GM18526 (cell line): Measurements from ENCODE around the gene ACYP2.
A peak's percentile ranks its signal among the peaks of the same experiment; 100 is the strongest.

Experiments
- POLR2A ChIP-seq: IDR thresholded peaks from 3 replicates; pipeline ENCODE4 v1.6.1; 2011; ENCODE audit not compliant: insufficient read length; ENCODE audit errors: extremely low read depth

Gene ACYP2

GRCh38 chr2:54115284-54116137 lies at the start of gene ACYP2:
ACYP2 (plus strand) TSS chr2:54115615.
- peak; percentile 85 for TF ChIP-seq POLR2A

GRCh38 chr2:54065891-54066290 lies 49.5 kb upstream of the ACYP2 start:
- TF ChIP-seq POLR2A, result no peak

GRCh38 chr2:54067851-54068375 lies 47.5 kb upstream of the ACYP2 start:
- TF ChIP-seq POLR2A, result no peak

GRCh38 chr2:54073796-54074195 lies 41.6 kb upstream of the ACYP2 start:
- TF ChIP-seq POLR2A, result no peak

GRCh38 chr2:54074606-54075341 lies 40.6 kb upstream of the ACYP2 start:
- TF ChIP-seq POLR2A, result no peak

- no peak for TF ChIP-seq POLR2A
Observed at GRCh38 chr2:54076586-54076985, 38.8 kb upstream of the ACYP2 start.

- no peak for TF ChIP-seq POLR2A
Observed at GRCh38 chr2:54077088-54077900, 38.1 kb upstream of the ACYP2 start.

- TF ChIP-seq POLR2A, result no peak
Observed at GRCh38 chr2:54079331-54079730, 36.1 kb upstream of the ACYP2 start.

- no peak for TF ChIP-seq POLR2A
Observed at GRCh38 chr2:54081574-54081973, 33.8 kb upstream of the ACYP2 start.

GRCh38 chr2:54083021-54083420 lies 32.4 kb upstream of the ACYP2 start:
- TF ChIP-seq POLR2A, result no peak

- no peak for TF ChIP-seq POLR2A
Observed at GRCh38 chr2:54083445-54083844, 32.0 kb upstream of the ACYP2 start.

- no peak for TF ChIP-seq POLR2A
Observed at GRCh38 chr2:54084600-54084999, 30.8 kb upstream of the ACYP2 start.

GRCh38 chr2:54085069-54085468 lies 30.3 kb upstream of the ACYP2 start:
- TF ChIP-seq POLR2A, result no peak

- TF ChIP-seq POLR2A, result no peak
Observed at GRCh38 chr2:54086157-54086556, 29.3 kb upstream of the ACYP2 start.

GRCh38 chr2:54088191-54088634 lies 27.2 kb upstream of the ACYP2 start:
- TF ChIP-seq POLR2A, result no peak

- no peak for TF ChIP-seq POLR2A
Observed at GRCh38 chr2:54088719-54089118, 26.7 kb upstream of the ACYP2 start.
